Measurements from ENCODE around the gene RUBCNL.

- 0 out of 2 replicates have a peak, but pooled peaks have one; percentile 8 for TF ChIP-seq CTCF (IDR thresholded peaks at IDR 0.05)
- TF ChIP-seq RFX5 (IDR thresholded peaks at IDR 0.05; ENCODE audit: low read length), result no peak
- no peak for TF ChIP-seq RCOR1 (IDR thresholded peaks at IDR 0.05; ENCODE audit: low read length)
- TF ChIP-seq YY1 (IDR thresholded peaks at IDR 0.05; ENCODE audit: low read depth), result no peak
- TF ChIP-seq RAD21 (IDR thresholded peaks at IDR 0.05; ENCODE audit: low read length), result no peak
- no peak for TF ChIP-seq JUND (IDR thresholded peaks at IDR 0.05)
- no peak for TF ChIP-seq MXI1 (IDR thresholded peaks at IDR 0.05; ENCODE audit: low read depth, low read length)
- TF ChIP-seq ELF1 (IDR thresholded peaks at IDR 0.05), result no peak
- TF ChIP-seq ZBTB33 (IDR thresholded peaks at IDR 0.05; ENCODE audit: borderline replicate concordance, low read depth), result no peak
- no peak for TF ChIP-seq FOXM1 (IDR thresholded peaks at IDR 0.05; ENCODE audit: low read depth)
- no peak for TF ChIP-seq USF1 (IDR thresholded peaks at IDR 0.05; ENCODE audit: borderline replicate concordance, low read depth)
- no peak for TF ChIP-seq POLR2AphosphoS5 (IDR thresholded peaks at IDR 0.05; ENCODE audit: low read depth, low read length)
- TF ChIP-seq EP300 (IDR thresholded peaks at IDR 0.05; ENCODE audit: borderline replicate concordance in 1 of 2, low read depth in 1 of 2, low read length in 1 of 2), result no peak
Observed at GRCh38 chr13:46307554-46307953, 79.5 kb downstream of the RUBCNL start.
